Raji (cell line): ENCODE measurements around the gene NPR2.

Experiments
- POLR2A ChIP-seq: IDR thresholded peaks from 2 replicates; pipeline ENCODE4 v1.6.1; 2011; ENCODE audit warnings: low read depth, low read length, control low read depth; ENCODE audit not compliant: insufficient read depth

The NPR2 gene

DNA sequence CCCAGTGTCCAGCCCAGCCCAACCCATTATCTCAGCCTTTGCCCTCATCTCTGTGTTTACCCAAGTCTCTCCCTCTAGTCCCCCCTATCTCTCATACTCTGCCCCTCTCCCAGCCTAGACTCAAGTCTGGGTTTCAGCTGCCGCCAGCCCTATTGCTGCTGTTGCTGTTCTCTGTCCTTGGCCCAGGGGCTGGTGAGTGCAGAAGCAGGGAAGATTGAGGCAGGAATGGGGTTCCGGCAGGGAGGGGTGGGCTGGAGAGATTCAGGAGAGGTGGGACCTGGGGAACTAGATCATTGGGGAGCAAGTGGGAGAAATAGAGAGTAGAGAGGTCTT is 38.3 kb downstream of the NPR2 start:
- TF ChIP-seq POLR2A: no peak

DNA sequence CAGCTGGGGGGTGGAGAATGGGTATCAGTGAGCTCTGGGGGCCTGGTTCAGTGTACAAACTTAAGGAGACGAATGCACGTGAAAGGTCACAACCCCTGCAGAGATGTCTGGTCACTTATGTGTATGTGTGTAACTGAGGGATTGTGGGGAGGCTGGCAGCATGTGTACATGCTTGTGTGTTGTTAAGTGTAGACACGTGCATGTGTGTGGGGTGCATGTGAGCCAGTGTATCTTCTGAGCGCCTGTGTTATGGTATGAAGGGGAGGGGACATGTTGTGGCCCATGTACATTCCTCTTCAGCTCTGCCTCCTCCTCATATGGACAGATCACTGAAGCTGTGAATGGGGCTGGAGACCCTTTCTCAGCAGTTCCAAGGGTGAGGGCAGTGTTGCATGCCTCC is 39.6 kb downstream of the NPR2 start:
- no peak for TF ChIP-seq POLR2A

DNA sequence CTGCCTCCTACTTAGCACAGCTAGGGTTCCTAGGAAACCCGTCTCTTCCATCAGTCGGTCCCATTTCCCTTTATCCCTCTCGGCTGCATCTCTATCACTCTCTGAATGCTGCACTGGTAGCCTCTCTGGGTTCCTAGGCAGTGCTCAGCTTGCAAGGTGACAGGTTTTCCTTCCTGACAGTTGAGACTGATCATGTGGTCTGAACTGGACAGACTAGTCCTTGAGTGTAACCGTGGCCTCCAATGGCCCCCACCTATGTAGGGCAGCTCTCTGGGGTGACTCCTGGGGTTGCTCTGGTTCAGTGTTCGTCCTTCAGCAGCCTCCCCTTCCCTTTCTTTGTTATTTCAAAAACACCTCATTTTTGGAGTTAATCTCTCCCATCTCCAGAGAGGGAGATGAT is 41.4 kb downstream of the NPR2 start:
- TF ChIP-seq POLR2A: no peak

DNA sequence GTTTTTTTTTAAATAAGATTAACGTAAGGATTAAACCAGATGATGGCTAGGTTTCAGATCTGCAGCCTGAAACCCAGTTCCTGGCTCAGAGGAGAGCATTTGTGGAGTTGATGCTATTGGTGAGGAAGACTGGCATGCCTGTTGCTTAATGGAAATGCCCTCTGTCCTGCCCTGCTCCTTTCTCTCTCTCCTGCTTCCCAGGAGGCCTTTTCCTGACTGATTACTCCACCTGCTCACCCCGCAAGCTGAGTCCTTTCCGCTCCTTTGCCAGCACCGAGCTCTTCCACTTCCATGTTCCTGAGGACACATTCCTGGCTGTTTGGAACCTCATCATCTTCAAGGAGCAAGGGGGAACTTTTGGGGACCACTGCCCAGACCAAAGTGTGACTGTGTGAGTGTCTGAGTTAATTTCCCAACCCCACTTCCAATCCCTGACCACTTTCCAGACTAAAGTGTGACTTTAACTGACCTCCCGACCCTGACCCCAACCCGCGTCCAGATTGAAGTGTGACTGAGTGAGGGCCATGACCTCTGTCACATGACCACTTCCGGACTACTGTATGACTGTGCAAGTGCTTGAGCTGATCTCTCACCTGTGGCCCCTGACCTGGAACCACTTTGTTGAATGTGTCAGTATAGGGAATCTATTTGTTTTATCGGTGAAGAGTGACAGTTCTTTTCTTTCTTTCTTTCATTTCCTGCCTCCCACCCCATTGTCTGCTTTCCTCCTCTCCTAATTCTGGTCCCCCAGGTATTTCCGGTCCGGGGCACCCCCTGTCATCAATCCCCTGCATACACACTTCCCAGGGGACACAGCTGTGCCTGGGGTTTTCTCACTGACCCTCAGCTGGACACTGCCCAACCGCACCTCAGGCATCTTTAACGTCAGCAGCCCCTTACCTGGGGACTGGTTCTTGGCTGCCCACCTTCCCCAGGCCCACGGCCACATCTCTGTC is 43.1 kb downstream of the NPR2 start:
- no peak for TF ChIP-seq POLR2A

DNA sequence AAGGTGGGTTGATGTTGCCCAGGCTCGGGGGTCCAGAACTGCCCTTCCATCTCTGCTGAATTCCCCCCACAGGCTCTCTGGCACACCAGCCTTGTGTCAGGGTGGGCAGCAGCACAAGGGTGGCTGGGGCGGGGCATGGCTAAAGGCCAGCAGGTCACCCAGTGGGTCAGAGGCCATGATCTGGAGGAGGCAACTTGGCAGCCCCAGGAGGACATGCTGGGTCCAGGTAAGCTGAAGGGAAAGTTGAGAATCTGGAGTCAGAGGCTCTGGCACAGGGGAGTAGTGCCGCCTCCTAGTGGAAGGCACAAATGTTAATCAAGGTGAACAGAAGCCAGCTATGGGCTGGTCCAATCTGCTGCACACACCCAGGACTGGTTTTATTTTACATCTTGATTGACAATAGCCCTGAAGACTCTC is 43.8 kb downstream of the NPR2 start:
- no peak for TF ChIP-seq POLR2A

DNA sequence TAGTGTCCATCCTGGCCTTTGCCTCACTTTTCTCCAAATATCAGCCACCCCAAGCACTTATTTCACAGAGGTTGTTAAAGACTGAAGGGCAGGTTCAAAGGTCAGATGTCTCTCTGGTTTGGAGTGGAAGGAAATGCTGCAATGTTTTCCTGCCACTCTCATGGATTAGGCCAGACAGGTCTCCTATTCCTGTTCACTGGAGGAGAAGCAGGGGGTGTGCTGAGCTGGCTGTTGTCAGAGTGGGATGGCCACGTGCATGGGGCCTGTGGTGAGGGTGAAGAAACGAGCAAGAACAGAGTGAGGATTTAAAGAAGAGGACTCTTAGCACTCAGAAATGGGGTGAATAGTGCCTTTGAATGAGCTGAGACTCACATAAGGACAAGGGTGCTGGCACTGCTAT is 44.4 kb downstream of the NPR2 start:
- no peak for TF ChIP-seq POLR2A

DNA sequence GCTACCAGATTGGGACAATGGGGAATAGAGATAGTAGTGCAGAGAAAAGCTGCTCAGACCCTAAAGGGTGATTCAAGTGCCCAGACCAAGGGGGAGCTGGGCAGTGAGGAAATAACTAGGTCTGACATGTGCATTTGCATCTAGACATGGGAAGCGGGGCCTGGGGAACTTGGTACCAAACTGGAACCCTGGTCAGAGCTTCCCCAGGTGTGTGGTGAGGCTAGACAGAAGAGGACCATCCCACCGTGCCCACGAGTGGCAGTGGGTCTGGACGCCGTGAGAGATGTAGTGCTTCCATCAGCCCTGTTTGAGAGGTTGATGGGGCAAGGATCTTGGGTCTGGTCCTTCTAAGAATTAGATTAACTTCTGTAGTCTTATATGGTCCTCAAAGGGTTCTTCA is 45.2 kb downstream of the NPR2 start:
- no peak for TF ChIP-seq POLR2A

DNA sequence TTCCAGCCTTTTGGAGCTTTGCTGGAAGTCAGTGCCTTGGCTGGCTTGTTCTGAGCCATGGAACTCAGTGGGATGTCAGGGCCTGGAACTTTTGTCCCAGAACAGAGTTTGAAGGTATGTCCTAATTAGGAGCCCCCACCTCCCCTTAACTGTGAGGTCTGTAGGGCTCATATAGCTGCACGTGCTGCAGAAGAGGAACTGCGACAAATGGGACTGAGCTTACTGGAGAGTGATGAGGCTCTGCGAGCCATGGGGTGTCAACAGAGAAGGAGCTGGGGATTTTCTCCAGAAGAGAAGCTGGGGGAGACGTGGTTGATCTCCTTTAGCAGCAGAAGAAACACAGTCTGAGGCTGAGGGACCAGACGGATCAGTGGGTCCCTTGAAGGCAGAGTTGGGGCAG is 48.5 kb downstream of the NPR2 start:
- TF ChIP-seq POLR2A: no peak

DNA sequence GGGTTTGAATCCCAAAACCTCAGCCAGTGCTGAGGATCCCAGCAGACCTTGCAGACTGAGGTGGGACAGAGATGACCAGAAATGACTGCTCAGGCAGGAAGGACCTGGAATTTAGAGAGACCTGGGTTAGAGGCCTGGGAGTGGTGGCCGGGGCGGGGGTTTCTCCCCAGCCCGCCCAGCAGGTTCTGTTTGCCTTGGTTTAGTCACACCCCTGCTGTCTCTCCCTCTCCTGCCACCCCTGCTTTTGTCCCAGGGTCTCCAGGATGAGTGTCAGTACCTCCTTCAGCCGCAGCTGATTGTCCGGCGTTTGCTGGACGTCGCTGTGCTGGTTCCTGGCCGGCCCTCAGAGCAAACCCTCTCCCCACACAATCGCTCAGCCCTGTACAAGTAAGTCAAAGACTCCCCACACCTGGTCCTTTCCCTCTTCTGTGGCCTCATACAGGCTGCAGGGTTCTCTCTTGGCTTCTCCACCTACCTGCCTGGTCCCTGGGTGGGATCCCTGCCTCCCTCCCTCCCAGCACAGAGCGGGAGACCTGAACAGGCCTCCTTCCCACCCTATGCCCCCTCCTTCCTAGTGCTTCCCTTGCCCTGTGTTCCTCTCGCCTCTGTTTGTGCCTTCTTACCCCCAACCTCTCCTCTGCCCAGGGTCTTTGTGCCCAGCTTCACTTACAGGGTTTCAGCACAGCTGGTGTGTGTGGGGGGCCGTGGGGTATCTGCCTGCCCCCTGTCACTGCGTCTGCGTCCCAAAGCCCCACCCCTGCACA is 49.7 kb downstream of the NPR2 start:
- TF ChIP-seq POLR2A: no peak

DNA sequence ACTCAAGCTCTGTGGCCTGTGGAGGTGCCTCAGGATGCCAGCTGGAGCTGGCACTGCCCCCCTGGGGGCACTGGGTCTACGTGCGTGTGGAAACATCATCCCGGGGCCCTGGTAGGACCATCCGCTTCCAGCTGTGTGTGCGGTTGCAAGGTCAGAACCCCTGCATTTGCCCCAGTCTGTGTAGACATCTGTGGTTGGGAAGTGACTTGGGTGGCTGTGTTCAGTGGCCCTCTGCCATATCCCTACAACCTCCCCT is 50.2 kb downstream of the NPR2 start:
- no peak for TF ChIP-seq POLR2A

DNA sequence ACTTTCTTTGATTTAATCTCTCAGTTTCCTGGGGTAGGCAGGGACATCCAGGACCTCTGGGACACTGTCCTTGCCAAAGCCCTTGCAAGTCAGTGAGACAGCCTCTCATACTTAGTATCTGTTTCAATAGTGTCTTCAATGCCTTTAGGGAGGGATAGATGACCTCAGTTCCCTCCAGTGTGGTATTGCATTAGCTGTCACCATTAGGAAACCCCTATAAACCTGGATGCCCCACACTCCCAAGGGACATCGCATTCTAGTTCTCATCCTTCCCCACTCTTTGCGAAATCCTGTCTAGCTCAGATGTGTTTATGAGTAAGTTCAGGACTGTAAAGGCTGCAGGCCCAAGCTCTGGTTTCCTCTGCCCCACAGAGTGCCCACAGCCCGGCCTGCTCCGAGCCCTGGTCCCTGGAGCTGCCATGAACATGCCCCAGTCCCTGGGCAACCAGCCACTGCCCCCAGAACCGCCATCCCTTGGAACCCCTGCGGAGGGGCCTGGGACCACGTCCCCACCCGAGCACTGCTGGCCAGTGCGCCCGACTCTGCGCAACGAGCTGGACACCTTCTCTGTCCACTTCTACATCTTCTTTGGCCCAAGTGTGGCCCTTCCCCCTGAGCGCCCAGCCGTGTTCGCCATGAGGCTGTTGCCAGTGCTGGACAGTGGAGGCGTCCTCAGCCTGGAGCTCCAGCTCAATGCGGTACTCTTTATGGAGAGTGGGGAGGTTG is 50.8 kb downstream of the NPR2 start:
- no peak for TF ChIP-seq POLR2A

DNA sequence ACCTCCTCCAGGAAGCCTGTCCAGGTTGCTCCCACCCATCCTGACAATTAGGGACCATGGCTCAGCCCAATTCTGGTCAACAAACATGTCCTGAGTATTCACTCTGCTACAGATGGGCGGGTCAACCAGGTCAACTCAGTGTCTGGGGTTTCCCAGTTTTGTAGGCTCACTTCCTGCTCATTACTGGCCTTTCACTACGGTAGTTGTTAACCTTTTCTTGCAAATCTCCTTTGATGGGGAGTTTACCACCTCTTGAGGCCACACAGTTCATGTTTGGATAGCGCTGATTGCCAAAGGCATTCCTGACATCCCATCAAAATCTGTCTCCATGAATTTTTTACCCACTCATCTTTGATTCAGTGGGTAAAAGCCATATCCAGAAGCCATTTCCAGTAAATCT is 51.4 kb downstream of the NPR2 start:
- TF ChIP-seq POLR2A: no peak

DNA sequence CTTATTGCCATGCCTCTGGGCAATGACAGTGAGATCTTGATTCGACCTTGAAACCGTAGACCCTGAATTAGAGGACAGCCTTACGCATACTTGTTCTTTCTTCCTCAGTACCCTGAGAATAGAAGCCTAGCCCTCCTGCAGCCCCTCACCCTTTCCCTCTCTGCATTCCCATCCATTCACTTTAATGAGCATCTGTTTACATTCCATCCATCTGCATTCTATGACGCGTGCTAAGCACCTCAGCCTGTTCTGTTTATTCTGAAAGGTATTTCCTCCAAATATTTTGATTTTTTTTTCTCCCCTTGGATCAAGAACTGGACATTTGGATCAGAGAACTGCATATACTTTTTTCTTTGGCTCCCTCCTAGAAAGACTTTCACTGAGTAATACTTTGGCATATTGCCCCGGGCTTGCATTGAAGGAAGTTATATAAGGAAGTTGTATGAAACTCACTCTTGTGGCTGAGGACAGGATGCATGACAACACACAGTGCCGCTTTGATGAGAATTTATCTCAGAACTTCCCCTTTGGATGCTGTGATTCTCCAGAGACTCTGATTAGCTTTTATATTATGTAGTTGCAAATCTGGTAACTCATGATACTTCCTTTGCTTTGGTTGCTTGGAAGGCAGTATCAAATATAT is 53.4 kb downstream of the NPR2 start:
- no peak for TF ChIP-seq POLR2A

DNA sequence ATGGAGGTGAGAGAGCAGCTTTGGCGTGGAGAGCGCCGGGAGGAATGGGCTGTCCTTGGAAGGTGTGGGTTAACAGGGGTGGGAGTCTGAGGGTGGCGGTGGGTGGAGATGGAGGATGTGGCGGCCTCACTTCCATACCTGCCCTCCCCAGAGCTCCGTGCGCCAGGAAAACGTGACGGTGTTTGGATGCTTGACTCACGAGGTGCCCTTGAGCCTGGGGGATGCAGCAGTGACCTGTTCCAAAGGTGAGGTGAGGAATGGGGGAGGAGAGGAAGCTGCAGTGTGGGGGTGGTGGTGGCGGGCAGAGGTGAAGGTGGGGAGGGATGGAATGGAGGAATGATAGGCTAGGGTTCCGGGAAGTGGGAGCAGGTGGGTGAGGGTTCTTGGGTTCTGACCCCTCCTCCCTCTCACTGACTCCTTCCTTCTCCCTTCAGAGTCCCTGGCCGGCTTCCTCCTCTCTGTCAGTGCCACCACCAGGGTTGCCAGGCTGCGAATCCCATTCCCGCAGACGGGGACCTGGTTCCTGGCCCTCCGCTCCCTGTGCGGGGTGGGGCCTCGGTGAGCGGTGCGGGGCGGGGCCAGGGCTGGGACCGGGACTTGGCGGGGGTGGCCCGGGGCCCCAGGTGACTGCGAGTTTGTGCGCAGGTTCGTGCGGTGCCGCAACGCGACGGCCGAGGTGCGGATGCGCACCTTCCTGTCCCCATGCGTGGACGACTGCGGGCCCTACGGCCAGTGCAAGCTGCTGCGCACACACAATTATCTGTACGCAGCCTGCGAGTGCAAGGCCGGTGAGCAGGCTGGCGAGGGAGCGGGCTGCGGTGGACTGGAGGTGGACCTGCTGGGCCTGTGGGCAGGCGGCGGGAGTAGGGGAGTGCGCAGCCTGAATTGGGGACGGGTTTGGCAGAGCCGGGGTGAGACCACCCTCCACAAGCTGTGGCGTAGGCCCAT is 54.7 kb downstream of the NPR2 start:
- no peak for TF ChIP-seq POLR2A
